Activated CD4-positive, alpha-beta T cell treated with anti-CD3 and anti-CD28 coated beads, Interleukin-2, amount 50 U/mL, for 1 hour (primary cell): Measurements from ENCODE around the gene EN2.

Experiments
- DNase-seq: peaks from one replicate; pipeline ENCODE4 v3.0.0-alpha.2; 2020

EN2 gene

DNA sequence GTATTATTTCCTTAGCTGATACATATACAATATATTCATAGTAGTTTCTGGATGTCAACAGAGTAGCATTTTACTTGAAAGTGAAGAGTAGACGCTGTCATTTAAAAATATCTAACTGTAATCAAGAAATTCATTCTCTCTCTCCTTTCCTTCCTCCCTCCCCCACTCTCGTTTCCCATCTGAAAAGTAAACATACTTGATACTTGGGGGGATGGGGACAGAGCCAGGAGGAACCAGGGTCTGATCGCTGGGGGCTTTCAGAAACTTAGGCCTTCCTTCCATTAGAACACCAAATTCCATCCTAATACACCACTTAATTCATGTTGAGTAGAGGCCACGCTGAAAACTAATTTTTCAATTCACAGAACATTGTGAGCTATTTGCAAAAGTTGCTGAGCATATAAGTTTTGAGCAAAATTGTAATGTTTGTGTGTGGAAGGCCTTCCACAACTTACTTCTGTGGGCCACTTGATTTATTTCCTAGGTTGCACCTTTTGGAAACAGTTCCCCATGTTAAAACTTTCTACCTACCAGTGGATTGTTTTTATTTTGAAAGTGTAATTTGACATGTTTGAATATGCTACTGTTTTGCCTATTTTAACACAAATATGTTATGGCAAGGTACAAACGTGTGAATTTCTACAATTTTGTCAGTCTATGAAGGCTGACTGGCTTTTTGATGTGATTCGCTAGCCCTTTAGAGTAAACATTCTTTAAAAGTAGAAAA is 53.2 kb downstream of the EN2 start:
- DNase-seq, result no peak

DNA sequence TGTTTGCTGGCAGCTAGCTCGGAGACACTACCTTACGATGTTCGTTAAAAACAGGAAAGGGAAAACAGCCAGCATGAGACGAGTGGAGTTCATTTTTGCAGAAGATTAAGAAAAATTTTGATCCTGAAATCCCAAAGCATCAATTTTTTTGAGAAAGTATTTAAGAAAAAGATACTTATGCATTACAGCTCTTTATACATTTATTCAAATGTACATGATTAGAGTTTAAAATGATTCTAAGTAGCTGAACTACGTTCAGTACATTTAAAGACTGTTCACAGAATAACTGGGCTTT is 53.7 kb downstream of the EN2 start:
- no peak for DNase-seq

DNA sequence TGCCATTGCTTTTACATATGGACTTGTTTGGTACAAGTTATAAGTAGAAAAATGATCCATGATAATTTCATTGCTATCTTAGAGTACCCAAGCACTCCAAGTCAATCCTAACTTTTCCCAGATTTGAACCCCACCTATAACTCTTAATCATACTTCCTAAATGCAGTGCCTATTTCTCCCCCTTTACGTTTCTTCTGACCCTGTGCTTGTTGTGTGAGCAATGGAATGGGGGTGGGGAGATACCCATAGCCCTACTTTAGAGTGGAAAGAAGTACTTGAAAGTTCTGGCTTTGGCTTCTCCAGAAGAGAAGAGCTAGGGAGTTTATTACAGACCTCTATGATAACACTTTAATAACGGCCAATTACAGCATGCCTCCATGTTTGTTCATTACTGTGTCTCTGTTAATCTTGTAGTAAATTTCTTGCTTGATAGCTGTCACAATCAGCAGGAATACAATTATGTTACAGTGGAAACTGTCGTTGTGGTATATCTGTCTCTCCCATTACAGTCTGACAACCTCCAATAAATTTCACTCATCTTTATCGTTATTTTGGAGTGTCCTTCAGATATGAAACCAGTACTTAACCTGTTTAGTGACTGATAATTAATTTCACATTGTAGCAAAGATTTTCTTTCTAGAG is 54.4 kb downstream of the EN2 start:
- no peak for DNase-seq

DNA sequence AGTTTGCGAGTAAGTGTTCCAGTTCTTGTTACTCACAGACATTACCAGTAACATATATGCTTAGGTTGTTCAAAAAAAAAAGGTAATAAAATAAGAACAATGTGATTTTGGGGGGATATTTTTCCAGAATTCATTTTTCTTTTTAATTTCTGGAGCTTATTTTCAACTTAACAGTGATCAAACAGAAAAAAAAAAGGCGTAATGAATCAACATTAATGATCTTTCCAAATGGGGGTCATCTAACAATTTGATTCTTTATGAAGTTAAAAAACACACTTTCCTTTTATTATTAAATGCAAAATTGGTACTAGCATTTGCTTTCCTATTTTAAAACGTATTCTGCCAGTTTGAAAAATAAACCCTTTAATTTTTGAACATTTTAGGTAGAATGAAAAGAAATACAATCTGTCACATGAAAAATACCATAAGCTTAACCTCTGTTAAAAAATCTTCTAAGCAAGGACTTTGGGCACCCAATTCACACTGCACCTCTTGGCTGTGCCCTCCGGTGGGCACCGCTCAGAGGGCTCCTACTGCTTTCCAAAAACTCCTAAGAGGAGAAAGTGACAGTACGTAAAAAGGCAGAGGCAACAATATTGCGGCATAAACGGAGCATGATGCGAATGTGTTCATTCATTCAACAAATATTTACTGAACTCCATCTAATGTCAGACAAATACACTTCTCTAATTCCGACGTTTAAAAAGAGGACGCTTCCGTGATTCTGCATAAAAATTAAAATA is 55.8 kb downstream of the EN2 start:
- DNase-seq, result no peak

DNA sequence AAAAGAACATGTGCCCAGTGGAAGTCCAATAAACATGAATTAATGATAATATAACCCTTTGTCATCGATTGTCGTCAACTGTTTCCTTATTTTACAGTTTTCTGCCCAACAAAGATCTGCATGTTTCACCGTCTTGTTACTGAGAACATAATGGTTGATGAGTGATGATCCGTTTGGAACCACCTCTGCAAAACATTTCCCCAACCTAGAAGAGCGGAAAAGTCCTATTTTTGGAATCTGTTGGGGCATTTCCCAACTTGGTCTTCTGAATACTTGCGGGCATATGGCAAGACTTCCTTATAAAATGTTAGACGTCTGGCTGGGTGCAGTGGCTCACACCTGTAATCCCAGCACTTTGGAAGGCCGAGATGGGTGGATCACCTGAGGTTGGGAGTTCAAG is 56.4 kb downstream of the EN2 start:
- DNase-seq, result no peak
